Ascending aorta (tissue), 2 donors: ENCODE measurements around the gene SRRM2. TPM values are rescaled to one million over a fixed set of nuclear protein-coding genes. Genes with fewer than 3 reads are reported as not detected.

Experiments
- DNase-seq, 2 donors: peaks; one replicate each; pipeline ENCODE4 v3.0.0-alpha.2; 2019; ENCODE audit warnings: low spot score in 2 of 2
- H3K27ac ChIP-seq, 2 donors: fragments of 200-600 bp; sonication (generic); one replicate each; pipeline ENCODE4 v1.5.1; 2016 to 2017; ENCODE audit warnings: mild to moderate bottlenecking in 1 of 2
- H3K27me3 ChIP-seq: fragments of 200-600 bp; sonication (generic); one replicate; pipeline ENCODE4 v1.5.1; 2017
- H3K36me3 ChIP-seq, 2 donors: fragments of 200-600 bp; sonication (generic); one replicate each; pipeline ENCODE4 v1.5.1; 2016
- H3K4me1 ChIP-seq, 2 donors: fragments of 200-600 bp; sonication (generic); one replicate each; pipeline ENCODE4 v1.5.1; 2016 to 2017; ENCODE audit warnings: mild to moderate bottlenecking in 1 of 2
- H3K4me3 ChIP-seq, 2 donors: fragments of 200-600 bp; sonication (generic); one replicate each; pipeline ENCODE4 v1.5.1; 2016 to 2017; ENCODE audit warnings: mild to moderate bottlenecking in 1 of 2
- H3K9me3 ChIP-seq, 2 donors: fragments of 200-600 bp; sonication (generic); one replicate each; pipeline ENCODE4 v1.5.1; 2016
- intact Hi-C: fragments of 100-400 bp; cut with DNase I; formaldehyde crosslinking; loops from one replicate; pipeline ENCODE4 v1.15.1; 2023
- total RNA-seq: library from RNA; depleted of rRNA; stranded (reverse); fragments of >200 nt; gene quantifications from one replicate; pipeline ENCODE4 v1.1.0, GENCODE V29; 2016
- TF ChIP-seq, protein P1 (sequence below), 3 experiments: fragments of 200-600 bp in 2 of 3; fragments of 450-650 bp in 1 of 3; sonication (generic) in 2 of 3; IDR thresholded peaks; one replicate each; pipeline ENCODE4 v1.5.1; 2016 to 2019; ENCODE audit warnings: antibody characterized with exemption in 3 of 3, mild to moderate bottlenecking in 1 of 3, moderate library complexity in 1 of 3

Gene SRRM2
- total RNA-seq, 1 donor from 2014 or later: 359 TPM

- peaks cover 0 to 14% of the 10 kb centered on the region in 2 donors for H3K9me3 ChIP-seq
- intact Hi-C loops: no loop called here
- no peak for DNase-seq
- no peaks in the 10 kb centered on the region for H3K36me3 ChIP-seq
- no peaks in the 10 kb centered on the region for H3K4me1 ChIP-seq
- TF ChIP-seq, protein P1, sequence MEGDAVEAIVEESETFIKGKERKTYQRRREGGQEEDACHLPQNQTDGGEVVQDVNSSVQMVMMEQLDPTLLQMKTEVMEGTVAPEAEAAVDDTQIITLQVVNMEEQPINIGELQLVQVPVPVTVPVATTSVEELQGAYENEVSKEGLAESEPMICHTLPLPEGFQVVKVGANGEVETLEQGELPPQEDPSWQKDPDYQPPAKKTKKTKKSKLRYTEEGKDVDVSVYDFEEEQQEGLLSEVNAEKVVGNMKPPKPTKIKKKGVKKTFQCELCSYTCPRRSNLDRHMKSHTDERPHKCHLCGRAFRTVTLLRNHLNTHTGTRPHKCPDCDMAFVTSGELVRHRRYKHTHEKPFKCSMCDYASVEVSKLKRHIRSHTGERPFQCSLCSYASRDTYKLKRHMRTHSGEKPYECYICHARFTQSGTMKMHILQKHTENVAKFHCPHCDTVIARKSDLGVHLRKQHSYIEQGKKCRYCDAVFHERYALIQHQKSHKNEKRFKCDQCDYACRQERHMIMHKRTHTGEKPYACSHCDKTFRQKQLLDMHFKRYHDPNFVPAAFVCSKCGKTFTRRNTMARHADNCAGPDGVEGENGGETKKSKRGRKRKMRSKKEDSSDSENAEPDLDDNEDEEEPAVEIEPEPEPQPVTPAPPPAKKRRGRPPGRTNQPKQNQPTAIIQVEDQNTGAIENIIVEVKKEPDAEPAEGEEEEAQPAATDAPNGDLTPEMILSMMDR (IDR thresholded peaks at IDR 0.05): no peak
- no peak overlapping the region for H3K27ac ChIP-seq
- H3K4me3 ChIP-seq: no peak overlapping the region
- H3K27me3 ChIP-seq: peaks cover 3% of the 10 kb centered on the region
These were observed 47.4 kb downstream of the SRRM2 start for GRCh38 chr16:2799859-2800226.

- no peak for DNase-seq
- TF ChIP-seq, protein P1 (IDR thresholded peaks at IDR 0.05): no peak
- no peak overlapping the region for H3K4me3 ChIP-seq
- peaks cover 0 to 14% of the 10 kb centered on the region in 2 donors for H3K9me3 ChIP-seq
- no peaks in the 10 kb centered on the region for H3K27me3 ChIP-seq
- intact Hi-C loops: no loop called here
- H3K4me1 ChIP-seq: no peaks in the 10 kb centered on the region
- no peak overlapping the region for H3K27ac ChIP-seq
- H3K36me3 ChIP-seq: no peaks in the 10 kb centered on the region
These were observed 51.2 kb downstream of the SRRM2 start for GRCh38 chr16:2803545-2804195.

GRCh38 chr16:2804728-2805127 is 52.3 kb downstream of the SRRM2 start:
- Histone ChIP-seq H3K27me3 (no peaks in the 10 kb centered on the region), H3K4me3 (no peak overlapping the region), H3K27ac (no peak overlapping the region), H3K4me1 (no peaks in the 10 kb centered on the region), H3K36me3 (no peaks in the 10 kb centered on the region), H3K9me3 (peaks cover 0 to 14% of the 10 kb centered on the region in 2 donors)
- no peak for DNase-seq
- TF ChIP-seq, protein P1 (IDR thresholded peaks at IDR 0.05): no peak
- intact Hi-C loops: no loop called here

DNA sequence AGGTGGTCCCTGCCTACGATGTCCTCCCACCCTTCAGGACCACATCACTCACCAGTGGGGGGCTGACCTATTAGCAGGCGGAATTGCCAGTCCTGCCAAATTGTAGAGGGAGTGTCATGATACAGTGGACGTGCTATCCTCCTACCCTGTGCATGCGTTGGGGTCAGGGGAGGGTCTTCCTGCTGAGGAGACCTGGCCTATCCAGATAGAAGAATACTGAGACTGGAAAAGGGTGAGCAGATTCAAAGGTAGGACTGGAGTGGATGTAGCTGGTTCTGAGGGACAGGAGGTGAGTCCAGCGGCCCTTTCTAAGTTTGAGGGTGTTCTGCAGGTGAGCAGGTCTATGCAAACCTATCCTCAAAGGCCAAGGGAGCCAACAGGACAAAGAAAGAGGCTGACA is 53.8 kb downstream of the SRRM2 start:
- no peaks in the 10 kb centered on the region for H3K4me1 ChIP-seq
- TF ChIP-seq, protein P1 (IDR thresholded peaks at IDR 0.05): no peak
- DNase-seq: no peak
- no peak overlapping the region for H3K4me3 ChIP-seq
- H3K27me3 ChIP-seq: no peaks in the 10 kb centered on the region
- peaks cover 0 to 14% of the 10 kb centered on the region in 2 donors for H3K9me3 ChIP-seq
- intact Hi-C loops: no loop called here
- H3K27ac ChIP-seq: no peak overlapping the region
- H3K36me3 ChIP-seq: no peaks in the 10 kb centered on the region

GRCh38 chr16:2808181-2808580 is 55.7 kb downstream of the SRRM2 start:
- DNase-seq: no peak
- no peaks in the 10 kb centered on the region for H3K27me3 ChIP-seq
- intact Hi-C loops: no loop called here
- peaks cover 0 to 14% of the 10 kb centered on the region in 2 donors for H3K9me3 ChIP-seq
- no peaks in the 10 kb centered on the region for H3K36me3 ChIP-seq
- H3K27ac ChIP-seq: no peak overlapping the region
- H3K4me3 ChIP-seq: no peak overlapping the region
- peaks cover 0 to 5% of the 10 kb centered on the region in 2 donors for H3K4me1 ChIP-seq
- TF ChIP-seq, protein P1 (IDR thresholded peaks at IDR 0.05): no peak
